G401 (cell line): ENCODE data around the gene E2F3. TPM values are rescaled to one million over a fixed set of nuclear protein-coding genes. Genes with fewer than 3 reads are reported as not detected.

Source experiments
- DNase-seq: peaks from one replicate; pipeline ENCODE4 v3.0.0-alpha.2; 2015; ENCODE audit warnings: low spot score
- in situ Hi-C: cut with HindIII; loops from 2 replicates; pipeline ENCODE4 v1.10.0; 2016; ENCODE audit warnings: low sequenced_read_pairs, mixed read lengths
- total RNA-seq: library from RNA; depleted of rRNA; stranded (reverse); fragments of >200 nt; shearing (Covaris generic); gene quantifications from 2 replicates; pipeline ENCODE4 v1.2.3, GENCODE V29; 2014

Gene E2F3
- total RNA-seq, 1 experiment from 2014 or later = 12.5 TPM

DNA sequence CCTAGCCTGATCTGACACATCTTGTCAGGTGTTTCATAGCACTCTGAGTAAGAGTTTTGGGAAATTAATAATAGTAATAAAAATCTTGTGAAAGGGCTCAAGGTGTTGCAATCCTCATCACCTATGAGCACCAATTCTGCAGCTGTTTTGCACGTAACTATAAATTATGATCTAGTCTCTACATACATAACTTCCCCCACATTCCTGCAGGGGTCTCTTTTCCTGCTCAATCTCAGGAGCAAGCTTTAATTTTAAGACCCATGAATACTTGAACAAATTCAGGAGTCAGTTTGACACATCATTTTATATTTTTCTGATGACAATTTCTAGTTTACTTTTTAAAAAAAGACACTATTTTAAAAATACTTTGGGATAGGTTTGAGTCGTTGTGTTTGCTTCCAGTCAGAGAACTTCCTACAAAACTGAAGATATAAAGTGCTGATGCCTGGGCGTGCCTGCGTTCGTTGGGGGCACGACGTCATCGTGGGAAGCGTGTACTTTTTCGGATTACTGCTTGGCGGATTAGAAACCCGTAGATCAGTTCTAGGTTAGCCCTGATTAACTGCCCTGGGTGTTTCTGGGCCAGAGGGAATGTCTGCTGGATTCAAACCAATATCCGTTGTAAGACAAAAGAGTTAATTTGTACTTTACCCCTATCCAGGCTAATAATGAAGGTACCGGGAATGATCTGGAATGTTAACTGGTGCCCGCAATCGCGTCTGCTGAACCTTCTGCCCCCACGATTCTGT lies 1.0 kb upstream of the E2F3 start:
- in situ Hi-C loops = loop anchor here (25.0 kb wide), 1 partner anchor 137 kb away; the partner anchor contains the start of gene CDKAL1
- DNase-seq = no peak

DNA sequence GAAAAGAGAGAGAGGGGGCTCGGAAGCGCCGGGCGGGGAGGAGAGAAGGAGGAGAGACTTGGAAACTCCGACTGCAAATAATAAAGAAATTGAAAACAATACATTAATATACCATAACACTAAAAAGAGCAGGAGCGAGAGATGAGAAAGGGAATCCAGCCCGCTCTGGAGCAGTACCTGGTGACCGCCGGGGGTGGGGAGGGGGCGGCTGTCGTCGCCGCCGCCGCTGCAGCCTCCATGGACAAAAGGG lies 338 bp downstream of the E2F3 start:
- DNase-seq = no peak
- in situ Hi-C loops = loop anchor here (25.0 kb wide), 1 partner anchor 135 kb away; the partner anchor contains the start of gene CDKAL1

DNA sequence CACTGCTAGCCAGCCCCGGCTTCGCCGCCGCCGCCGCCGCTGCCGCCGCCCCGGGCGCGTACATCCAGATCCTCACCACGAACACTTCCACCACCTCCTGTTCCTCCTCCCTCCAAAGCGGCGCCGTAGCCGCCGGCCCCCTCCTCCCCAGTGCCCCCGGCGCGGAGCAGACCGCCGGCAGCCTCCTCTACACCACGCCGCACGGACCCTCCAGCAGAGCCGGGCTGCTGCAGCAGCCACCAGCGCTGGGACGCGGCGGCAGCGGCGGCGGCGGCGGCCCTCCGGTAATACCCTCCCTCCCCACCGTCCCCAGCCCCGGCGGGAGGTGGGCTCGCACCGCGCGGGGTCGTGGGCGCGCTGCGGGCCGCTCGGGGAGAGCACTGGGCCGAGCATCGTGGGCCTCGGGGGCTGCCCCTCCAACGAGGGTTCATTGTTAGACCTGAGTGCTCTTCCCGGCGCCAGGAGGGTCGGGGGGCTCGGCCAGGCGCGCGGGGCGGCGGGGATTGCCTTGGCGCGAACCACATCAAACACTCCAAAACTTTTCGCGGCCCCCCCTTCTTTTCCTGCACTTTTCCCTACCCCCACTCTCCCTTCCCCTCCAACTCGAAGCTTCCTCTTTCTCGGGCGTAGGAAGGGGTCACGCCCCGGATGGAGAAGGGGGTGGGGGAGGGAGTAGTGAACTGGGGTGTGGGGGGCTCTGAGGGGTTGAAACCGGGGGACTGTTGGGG lies 827 bp downstream of the E2F3 start:
- no peak for DNase-seq
- in situ Hi-C loops = loop anchor here (25.0 kb wide), 1 partner anchor 135 kb away; the partner anchor contains the start of gene CDKAL1

DNA sequence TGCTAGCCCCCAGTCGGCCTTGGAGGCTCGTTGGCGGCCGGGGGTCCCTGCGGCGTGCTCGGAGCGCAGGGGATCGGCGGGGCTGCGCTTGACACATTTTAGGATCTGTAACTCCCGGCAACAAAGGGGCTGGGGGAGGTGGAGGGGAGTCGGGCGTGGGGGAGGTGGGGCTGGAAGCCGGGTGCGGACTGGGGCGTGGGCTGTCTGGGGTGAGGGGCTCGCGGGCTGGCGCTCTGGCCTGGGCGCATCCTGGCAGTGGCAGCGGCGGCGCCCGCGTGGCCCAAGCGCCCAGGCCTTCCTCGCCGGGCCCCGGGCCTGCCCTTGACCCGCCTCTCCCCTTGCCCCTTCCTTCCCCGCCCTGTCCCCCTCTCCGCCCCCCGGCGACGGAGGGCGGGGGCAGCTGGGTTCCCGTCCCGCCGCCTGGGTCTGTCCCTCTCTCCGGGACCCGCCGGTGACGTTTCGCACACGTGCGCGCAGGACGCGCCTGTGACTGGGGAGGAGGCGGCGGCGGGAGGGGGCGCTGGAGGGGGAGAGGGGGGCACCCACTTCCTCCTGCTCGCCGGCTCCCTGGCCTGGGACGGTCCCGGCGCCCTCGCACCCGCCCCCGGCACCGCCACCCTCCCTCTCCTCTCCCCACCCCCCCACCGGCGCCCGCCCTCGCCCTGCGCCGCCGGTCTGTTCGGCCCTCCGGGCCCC lies 1.5 kb downstream of the E2F3 start:
- peak; percentile 39 for DNase-seq
- in situ Hi-C loops = loop anchor here (25.0 kb wide), 1 partner anchor 134 kb away; the partner anchor contains the start of gene CDKAL1

- in situ Hi-C loops = loop anchor here (25.0 kb wide), 1 partner anchor 133 kb away; the partner anchor contains the start of gene CDKAL1
- peak; percentile 12 for DNase-seq
These were observed 2.3 kb downstream of the E2F3 start for GRCh38 chr6:20403766-20404640.

DNA sequence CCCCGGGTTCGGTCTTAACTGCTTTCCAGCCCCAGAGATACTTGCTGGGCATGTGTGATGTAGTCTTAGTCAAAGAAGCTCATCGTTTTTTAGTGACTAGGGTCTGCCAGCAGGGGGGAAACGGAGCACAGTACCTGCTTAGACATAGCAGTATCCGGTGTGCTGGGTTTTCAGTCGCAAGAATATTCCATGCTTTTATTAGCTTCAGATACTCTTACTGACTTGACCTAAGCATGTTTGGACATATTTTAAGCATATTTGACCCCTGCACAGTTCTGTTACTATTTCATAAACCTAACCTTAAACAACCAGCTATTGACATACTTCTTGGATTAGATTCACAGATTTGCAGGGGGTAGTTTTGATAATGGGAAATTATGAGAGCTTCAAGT lies 3.0 kb downstream of the E2F3 start:
- peak; percentile 35 for DNase-seq
- in situ Hi-C loops = loop anchor here (25.0 kb wide), 1 partner anchor 133 kb away; the partner anchor contains the start of gene CDKAL1

DNA sequence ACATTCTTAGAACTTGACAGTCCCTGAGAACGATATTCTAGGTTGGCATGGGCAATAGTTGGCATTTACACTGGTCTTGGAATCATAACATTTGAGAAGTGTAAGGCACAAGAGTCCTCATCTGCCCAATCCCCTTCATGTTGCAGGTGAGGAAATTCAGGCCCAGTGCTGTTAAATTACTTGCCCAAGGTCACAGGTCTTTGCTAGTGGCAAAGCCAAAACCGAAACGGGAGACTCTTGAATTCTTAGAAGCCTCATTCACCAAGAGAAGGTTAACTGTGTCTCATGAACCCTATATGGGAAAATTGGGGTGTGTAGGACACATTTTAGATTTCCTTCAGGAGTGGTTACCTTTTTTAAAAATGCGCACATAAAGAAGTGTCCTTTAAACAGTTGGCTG lies 7.2 kb downstream of the E2F3 start:
- no peak for DNase-seq
- in situ Hi-C loops = loop anchor here (25.0 kb wide), 1 partner anchor 128 kb away; the partner anchor contains the start of gene CDKAL1

GRCh38 chr6:20409427-20409971 lies 7.8 kb downstream of the E2F3 start:
- in situ Hi-C loops = loop anchor here (25.0 kb wide), 1 partner anchor 128 kb away; the partner anchor contains the start of gene CDKAL1
- no peak for DNase-seq

- in situ Hi-C loops = loop anchor here (25.0 kb wide), 1 partner anchor 126 kb away; the partner anchor contains the start of gene CDKAL1
- DNase-seq = no peak
These were observed 9.9 kb downstream of the E2F3 start for GRCh38 chr6:20411544-20411943.

- in situ Hi-C loops = loop anchor here (25.0 kb wide), 1 partner anchor 125 kb away; the partner anchor contains the start of gene CDKAL1
- DNase-seq = no peak
These were observed 10.4 kb downstream of the E2F3 start for GRCh38 chr6:20411953-20412681.

GRCh38 chr6:20412682-20413073 lies 11.0 kb downstream of the E2F3 start:
- no peak for DNase-seq
- in situ Hi-C loops = loop anchor here (25.0 kb wide), 1 partner anchor 125 kb away; the partner anchor contains the start of gene CDKAL1

GRCh38 chr6:20413826-20414225 lies 12.1 kb downstream of the E2F3 start:
- DNase-seq = no peak
- in situ Hi-C loops = loop anchor here (25.0 kb wide), 1 partner anchor 123 kb away; the partner anchor contains the start of gene CDKAL1

DNA sequence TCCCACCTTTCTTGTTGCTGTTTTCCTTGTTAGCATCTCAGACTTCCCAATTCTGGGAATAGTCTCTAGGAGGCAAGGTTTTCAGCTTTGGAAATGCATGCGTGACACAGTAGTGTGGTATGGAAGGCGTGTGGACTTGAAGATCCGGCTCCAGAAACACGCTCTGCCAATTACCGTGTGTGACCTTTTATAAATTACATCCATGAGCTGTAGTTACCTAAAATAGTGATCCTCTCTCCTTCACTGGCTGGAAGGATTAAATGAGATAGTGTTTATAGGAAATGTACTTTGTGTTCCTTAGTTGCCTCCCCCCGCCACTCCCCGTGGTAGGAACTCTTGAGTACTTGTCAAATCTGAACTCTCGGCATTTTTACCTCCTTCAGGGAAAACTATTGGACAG lies 13.0 kb downstream of the E2F3 start:
- in situ Hi-C loops = loop anchor here (25.0 kb wide), 1 partner anchor 123 kb away; the partner anchor contains the start of gene CDKAL1
- no peak for DNase-seq

DNA sequence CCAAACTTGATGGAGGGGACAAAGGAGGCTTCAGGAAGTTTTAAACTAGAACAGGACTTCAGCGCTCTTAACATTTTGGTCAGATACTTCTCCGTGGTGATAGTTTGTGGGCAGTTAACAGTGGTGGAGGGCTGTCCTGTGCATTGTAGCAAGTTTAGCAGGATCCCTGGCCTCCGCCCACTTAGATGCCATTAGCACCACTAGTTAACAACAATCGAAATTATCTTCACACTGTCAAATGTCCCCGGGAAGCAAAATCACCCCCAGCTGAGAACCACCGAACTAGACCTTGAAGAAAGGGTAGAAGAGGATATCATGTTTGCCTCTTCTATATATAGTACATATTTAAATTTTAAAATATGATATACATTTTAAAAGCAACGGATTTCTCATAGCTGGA lies 13.6 kb downstream of the E2F3 start:
- no peak for DNase-seq

GRCh38 chr6:20415712-20416454 lies 14.2 kb downstream of the E2F3 start:
- DNase-seq = no peak
- in situ Hi-C loops = loop anchor here (25.0 kb wide), 1 partner anchor 121 kb away; the partner anchor contains the start of gene CDKAL1

More for the DNA sequence above, 13.6 kb downstream of the E2F3 start:
- in situ Hi-C loops = loop anchor here (25.0 kb wide), 1 partner anchor 122 kb away; the partner anchor contains the start of gene CDKAL1

DNA sequence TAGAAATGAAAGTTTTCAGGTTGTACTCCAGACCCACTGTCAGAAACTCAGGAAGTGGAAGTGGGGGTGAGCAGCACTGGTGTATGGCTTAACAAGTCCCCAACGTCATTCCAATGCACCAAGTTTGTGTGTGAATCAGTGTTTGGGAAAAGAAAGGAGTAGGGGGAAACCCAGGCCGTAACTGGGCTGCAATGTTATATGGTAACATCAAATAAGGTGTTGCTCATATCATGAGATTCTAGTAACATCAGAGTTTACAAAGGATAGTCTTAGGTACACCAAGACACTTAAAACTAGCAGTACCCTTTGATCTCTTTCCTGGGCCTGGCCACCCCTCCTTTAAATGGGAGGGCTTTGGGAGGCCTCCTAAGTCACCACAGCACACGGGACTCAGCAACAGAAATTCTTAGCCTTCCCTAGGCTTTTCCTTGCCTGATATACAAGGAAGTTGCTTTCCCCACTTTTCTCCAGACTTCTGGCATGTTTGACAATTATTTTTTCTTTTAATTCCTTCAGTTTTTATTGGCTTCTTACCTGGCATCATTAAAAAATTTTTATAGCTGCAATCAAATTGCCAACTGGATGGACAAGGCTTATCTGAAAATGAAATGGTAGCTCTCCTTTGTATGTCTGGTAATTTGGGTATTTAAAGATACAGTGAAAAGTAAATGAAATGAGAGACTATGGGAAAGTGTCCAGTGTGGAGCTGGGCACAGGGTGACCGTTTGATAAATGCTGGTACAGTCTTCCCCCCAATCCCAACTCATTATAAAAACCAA lies 15.1 kb downstream of the E2F3 start:
- in situ Hi-C loops = loop anchor here (25.0 kb wide), 1 partner anchor 121 kb away; the partner anchor contains the start of gene CDKAL1
- DNase-seq = no peak
